GM23338 (cell line): ENCODE measurements around the gene CDH23. TPM values are rescaled to one million over a fixed set of nuclear protein-coding genes. Genes with fewer than 3 reads are reported as not detected.

Experiments used
- ATAC-seq: fragments of 200-7000 bp; cut with Tn5 transposase; 3 replicates; pipeline ENCODE4 v1.9.1; 2020
- DNase-seq: peaks from one replicate; pipeline ENCODE4 v3.0.0-alpha.2; 2015; ENCODE audit warnings: low spot score
- H2AFZ ChIP-seq: fragments of 200-600 bp; sonication (generic); 2 replicates; pipeline ENCODE4 v1.8.0; 2016; ENCODE audit warnings: antibody characterized with exemption, mild to moderate bottlenecking, moderate library complexity
- H3F3A ChIP-seq: fragments of 200-600 bp; sonication (generic); replicated peaks from 2 replicates; pipeline ENCODE4 v1.8.0; 2017; ENCODE audit warnings: antibody characterized with exemption, mixed run types, low read depth
- H3K27ac ChIP-seq: fragments of 200-600 bp; sonication (generic); 2 replicates; pipeline ENCODE4 v1.6.1; 2016; ENCODE audit warnings: low read depth
- H3K27me3 ChIP-seq: fragments of 200-600 bp; sonication (generic); 2 replicates; pipeline ENCODE4 v1.8.0; 2016; ENCODE audit warnings: mild to moderate bottlenecking, mixed run types, moderate library complexity; ENCODE audit not compliant: insufficient read depth
- H3K36me3 ChIP-seq: fragments of 200-600 bp; sonication (generic); 2 replicates; pipeline ENCODE4 v1.8.0; 2016; ENCODE audit warnings: mild to moderate bottlenecking; ENCODE audit not compliant: insufficient read depth
- H3K4me1 ChIP-seq: fragments of 200-600 bp; sonication (generic); 2 replicates; pipeline ENCODE4 v1.8.0; 2016; ENCODE audit warnings: mild to moderate bottlenecking, moderate library complexity; ENCODE audit not compliant: insufficient read depth
- H3K4me2 ChIP-seq: fragments of 200-600 bp; sonication (generic); 2 replicates; pipeline ENCODE4 v1.7.1; 2017; ENCODE audit warnings: mixed run types
- H3K4me3 ChIP-seq: fragments of 200-600 bp; sonication (generic); 2 replicates; pipeline ENCODE4 v1.6.1; 2016; ENCODE audit warnings: mixed run types
- H3K79me2 ChIP-seq: fragments of 200-600 bp; sonication (generic); replicated peaks from 2 replicates; pipeline ENCODE4 v1.8.0; 2017; ENCODE audit warnings: mild to moderate bottlenecking; ENCODE audit not compliant: insufficient read depth
- H3K9me2 ChIP-seq: fragments of 200-600 bp; sonication (generic); 2 replicates; pipeline ENCODE4 v1.8.0; 2017; ENCODE audit not compliant: insufficient read depth
- H4K20me1 ChIP-seq: fragments of 200-600 bp; sonication (generic); replicated peaks from 2 replicates; pipeline ENCODE4 v1.8.0; 2017; ENCODE audit warnings: mild to moderate bottlenecking; ENCODE audit not compliant: insufficient read depth
- H3K27ac Mint-ChIP-seq: 2 replicates; pipeline ENCODE4 v1.8.0; 2020; ENCODE audit warnings: inconsistent platforms, mild to moderate bottlenecking, moderate library complexity, mixed read lengths
- H3K27me3 Mint-ChIP-seq: 3 replicates; pipeline ENCODE4 v1.8.0; 2022; ENCODE audit warnings: low read depth, mild to moderate bottlenecking, moderate library complexity, mixed read lengths, inconsistent platforms; ENCODE audit not compliant: insufficient read depth, poor library complexity
- H3K36me3 Mint-ChIP-seq: 3 replicates; pipeline ENCODE4 v1.8.0; 2021; ENCODE audit warnings: low read depth, mild to moderate bottlenecking, inconsistent platforms, moderate library complexity, mixed read lengths
- H3K4me1 Mint-ChIP-seq: 3 replicates; pipeline ENCODE4 v1.8.0; 2020; ENCODE audit warnings: mild to moderate bottlenecking, inconsistent platforms, mixed read lengths
- H3K4me3 Mint-ChIP-seq: 3 replicates; pipeline ENCODE4 v1.8.0; 2021; ENCODE audit warnings: moderate library complexity, mild to moderate bottlenecking, inconsistent platforms, mixed read lengths
- H3K9me3 Mint-ChIP-seq: 3 replicates; pipeline ENCODE4 v1.8.0; 2020; ENCODE audit warnings: moderate library complexity, mild to moderate bottlenecking, inconsistent platforms, mixed read lengths
- CREB1 ChIP-seq: fragments of 250-450 bp; sonication (Bioruptor Pico); IDR thresholded peaks from 2 replicates; pipeline ENCODE4 v1.5.0; 2020; ENCODE audit warnings: low read depth, mild to moderate bottlenecking, moderate library complexity
- JUNB ChIP-seq: IDR thresholded peaks from one replicate; pipeline ENCODE4 v1.6.1; 2016; ENCODE audit warnings: antibody characterized with exemption; ENCODE audit not compliant: unreplicated experiment
- POLR2AphosphoS5 ChIP-seq: IDR thresholded peaks from 2 replicates; pipeline ENCODE4 v1.6.1; 2016; ENCODE audit warnings: antibody characterized with exemption, low read depth
- STAT1 ChIP-seq: IDR thresholded peaks from one replicate; pipeline ENCODE4 v1.6.1; 2016; ENCODE audit warnings: antibody characterized with exemption; ENCODE audit not compliant: unreplicated experiment
- polyA plus RNA-seq: library from polyadenylated mRNA; unstranded; fragments of >200 nt; fragmentation: Nextera tagmentation; extraction: Ambion mirVana; gene quantifications from 2 replicates; pipeline ENCODE4 v1.2.1, GENCODE V29; 2016
- total RNA-seq: library from RNA; depleted of rRNA; stranded (reverse); fragments of >200 nt; shearing (Covaris generic); gene quantifications from 2 replicates; pipeline ENCODE4 v1.2.3, GENCODE V29; 2014
- TF ChIP-seq, protein P1 (sequence below): IDR thresholded peaks from one replicate; pipeline ENCODE4 v1.6.1; 2018; ENCODE audit warnings: antibody characterized with exemption; ENCODE audit not compliant: unreplicated experiment
- TF ChIP-seq, protein P2 (sequence below): fragments of 250-450 bp; sonication (Bioruptor Pico); IDR thresholded peaks from 2 replicates; pipeline ENCODE4 v1.5.0; 2020; ENCODE audit warnings: mild to moderate bottlenecking, moderate library complexity

The CDH23 gene
- total and polyA plus RNA-seq, 2 experiments from 2014 or later = 0.95 to 4.3 TPM

DNA sequence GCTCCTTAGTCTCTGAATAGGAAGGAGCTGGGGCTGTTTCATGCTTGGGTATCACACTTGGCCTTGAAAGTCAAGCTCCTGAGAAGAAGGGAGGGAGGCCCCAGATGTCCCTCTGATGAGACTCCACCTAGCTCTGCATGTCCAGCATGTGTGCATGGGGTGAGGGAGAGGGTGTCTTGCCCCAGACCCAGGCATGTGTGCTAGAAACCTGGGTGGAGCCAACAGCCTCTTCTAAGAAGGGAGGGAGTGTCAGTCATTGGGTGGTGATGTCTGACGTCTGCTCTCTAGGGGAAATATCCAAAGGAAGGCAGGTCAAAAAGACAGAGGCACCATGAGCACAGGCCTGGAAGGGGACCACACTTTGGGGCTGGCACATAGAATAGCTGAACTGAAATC is 159.0 kb downstream of the CDH23 start (continued):
- TF ChIP-seq, protein P1, sequence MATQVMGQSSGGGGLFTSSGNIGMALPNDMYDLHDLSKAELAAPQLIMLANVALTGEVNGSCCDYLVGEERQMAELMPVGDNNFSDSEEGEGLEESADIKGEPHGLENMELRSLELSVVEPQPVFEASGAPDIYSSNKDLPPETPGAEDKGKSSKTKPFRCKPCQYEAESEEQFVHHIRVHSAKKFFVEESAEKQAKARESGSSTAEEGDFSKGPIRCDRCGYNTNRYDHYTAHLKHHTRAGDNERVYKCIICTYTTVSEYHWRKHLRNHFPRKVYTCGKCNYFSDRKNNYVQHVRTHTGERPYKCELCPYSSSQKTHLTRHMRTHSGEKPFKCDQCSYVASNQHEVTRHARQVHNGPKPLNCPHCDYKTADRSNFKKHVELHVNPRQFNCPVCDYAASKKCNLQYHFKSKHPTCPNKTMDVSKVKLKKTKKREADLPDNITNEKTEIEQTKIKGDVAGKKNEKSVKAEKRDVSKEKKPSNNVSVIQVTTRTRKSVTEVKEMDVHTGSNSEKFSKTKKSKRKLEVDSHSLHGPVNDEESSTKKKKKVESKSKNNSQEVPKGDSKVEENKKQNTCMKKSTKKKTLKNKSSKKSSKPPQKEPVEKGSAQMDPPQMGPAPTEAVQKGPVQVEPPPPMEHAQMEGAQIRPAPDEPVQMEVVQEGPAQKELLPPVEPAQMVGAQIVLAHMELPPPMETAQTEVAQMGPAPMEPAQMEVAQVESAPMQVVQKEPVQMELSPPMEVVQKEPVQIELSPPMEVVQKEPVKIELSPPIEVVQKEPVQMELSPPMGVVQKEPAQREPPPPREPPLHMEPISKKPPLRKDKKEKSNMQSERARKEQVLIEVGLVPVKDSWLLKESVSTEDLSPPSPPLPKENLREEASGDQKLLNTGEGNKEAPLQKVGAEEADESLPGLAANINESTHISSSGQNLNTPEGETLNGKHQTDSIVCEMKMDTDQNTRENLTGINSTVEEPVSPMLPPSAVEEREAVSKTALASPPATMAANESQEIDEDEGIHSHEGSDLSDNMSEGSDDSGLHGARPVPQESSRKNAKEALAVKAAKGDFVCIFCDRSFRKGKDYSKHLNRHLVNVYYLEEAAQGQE = no peak
- TF ChIP-seq CREB1 (CRISPR knock-in tag) = no peak
- TF ChIP-seq STAT1 = no peak
- TF ChIP-seq, protein P2, sequence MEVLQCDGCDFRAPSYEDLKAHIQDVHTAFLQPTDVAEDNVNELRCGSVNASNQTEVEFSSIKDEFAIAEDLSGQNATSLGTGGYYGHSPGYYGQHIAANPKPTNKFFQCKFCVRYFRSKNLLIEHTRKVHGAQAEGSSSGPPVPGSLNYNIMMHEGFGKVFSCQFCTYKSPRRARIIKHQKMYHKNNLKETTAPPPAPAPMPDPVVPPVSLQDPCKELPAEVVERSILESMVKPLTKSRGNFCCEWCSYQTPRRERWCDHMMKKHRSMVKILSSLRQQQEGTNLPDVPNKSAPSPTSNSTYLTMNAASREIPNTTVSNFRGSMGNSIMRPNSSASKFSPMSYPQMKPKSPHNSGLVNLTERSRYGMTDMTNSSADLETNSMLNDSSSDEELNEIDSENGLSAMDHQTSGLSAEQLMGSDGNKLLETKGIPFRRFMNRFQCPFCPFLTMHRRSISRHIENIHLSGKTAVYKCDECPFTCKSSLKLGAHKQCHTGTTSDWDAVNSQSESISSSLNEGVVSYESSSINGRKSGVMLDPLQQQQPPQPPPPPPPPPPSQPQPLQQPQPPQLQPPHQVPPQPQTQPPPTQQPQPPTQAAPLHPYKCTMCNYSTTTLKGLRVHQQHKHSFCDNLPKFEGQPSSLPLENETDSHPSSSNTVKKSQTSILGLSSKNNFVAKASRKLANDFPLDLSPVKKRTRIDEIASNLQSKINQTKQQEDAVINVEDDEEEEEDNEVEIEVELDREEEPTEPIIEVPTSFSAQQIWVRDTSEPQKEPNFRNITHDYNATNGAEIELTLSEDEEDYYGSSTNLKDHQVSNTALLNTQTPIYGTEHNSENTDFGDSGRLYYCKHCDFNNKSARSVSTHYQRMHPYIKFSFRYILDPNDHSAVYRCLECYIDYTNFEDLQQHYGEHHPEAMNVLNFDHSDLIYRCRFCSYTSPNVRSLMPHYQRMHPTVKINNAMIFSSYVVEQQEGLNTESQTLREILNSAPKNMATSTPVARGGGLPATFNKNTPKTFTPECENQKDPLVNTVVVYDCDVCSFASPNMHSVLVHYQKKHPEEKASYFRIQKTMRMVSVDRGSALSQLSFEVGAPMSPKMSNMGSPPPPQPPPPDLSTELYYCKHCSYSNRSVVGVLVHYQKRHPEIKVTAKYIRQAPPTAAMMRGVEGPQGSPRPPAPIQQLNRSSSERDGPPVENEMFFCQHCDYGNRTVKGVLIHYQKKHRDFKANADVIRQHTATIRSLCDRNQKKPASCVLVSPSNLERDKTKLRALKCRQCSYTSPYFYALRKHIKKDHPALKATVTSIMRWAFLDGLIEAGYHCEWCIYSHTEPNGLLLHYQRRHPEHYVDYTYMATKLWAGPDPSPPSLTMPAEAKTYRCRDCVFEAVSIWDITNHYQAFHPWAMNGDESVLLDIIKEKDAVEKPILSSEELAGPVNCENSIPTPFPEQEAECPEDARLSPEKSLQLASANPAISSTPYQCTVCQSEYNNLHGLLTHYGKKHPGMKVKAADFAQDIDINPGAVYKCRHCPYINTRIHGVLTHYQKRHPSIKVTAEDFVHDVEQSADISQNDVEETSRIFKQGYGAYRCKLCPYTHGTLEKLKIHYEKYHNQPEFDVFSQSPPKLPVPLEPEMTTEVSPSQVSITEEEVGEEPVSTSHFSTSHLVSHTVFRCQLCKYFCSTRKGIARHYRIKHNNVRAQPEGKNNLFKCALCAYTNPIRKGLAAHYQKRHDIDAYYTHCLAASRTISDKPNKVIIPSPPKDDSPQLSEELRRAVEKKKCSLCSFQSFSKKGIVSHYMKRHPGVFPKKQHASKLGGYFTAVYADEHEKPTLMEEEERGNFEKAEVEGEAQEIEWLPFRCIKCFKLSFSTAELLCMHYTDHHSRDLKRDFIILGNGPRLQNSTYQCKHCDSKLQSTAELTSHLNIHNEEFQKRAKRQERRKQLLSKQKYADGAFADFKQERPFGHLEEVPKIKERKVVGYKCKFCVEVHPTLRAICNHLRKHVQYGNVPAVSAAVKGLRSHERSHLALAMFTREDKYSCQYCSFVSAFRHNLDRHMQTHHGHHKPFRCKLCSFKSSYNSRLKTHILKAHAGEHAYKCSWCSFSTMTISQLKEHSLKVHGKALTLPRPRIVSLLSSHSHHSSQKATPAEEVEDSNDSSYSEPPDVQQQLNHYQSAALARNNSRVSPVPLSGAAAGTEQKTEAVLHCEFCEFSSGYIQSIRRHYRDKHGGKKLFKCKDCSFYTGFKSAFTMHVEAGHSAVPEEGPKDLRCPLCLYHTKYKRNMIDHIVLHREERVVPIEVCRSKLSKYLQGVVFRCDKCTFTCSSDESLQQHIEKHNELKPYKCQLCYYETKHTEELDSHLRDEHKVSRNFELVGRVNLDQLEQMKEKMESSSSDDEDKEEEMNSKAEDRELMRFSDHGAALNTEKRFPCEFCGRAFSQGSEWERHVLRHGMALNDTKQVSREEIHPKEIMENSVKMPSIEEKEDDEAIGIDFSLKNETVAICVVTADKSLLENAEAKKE (CRISPR knock-in tag) = no peak
- TF ChIP-seq POLR2AphosphoS5 = no peak

DNA sequence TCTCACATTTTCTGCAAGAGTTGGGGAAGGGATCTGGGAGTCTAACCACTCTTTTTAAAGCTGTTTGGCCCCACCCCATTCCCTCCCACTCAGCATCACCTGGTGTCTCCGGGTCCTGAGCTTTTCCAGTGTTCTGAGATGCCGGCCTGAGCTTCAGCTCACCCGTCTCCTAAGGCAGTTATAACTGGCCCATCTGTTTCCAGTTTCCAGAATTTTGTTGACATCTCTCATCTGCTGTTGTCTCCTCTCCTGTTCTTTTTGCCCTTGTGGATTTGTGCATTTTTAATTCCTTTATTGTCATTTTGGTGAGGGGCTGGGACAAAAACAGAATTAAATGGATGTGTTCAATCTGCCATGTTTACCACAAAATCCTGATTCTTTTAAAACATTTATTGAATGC is 162.3 kb downstream of the CDH23 start:
- H3F3A ChIP-seq = no peaks in the 10 kb centered on the region
- H3K36me3 ChIP-seq = no peaks in the 10 kb centered on the region
- peaks cover 13% of the 10 kb centered on the region for H3K27me3 Mint-ChIP-seq
- no peak overlapping the region for H3K4me2 ChIP-seq
- H3K27me3 ChIP-seq = no peaks in the 10 kb centered on the region
- H3K4me1 ChIP-seq = peaks cover 8% of the 10 kb centered on the region
- no peak overlapping the region for H3K27ac ChIP-seq
- no peaks in the 10 kb centered on the region for H3K79me2 ChIP-seq
- DNase-seq (no peak), ATAC-seq (no peak)
- H2AFZ ChIP-seq = no peak overlapping the region
- no peak overlapping the region for H3K27ac Mint-ChIP-seq
- peaks cover 31% of the 10 kb centered on the region for H3K4me1 Mint-ChIP-seq
- H3K4me3 Mint-ChIP-seq = no peak overlapping the region
- H3K36me3 Mint-ChIP-seq = no peaks in the 10 kb centered on the region
- H3K4me3 ChIP-seq = no peak overlapping the region
- no peaks in the 10 kb centered on the region for H3K9me3 Mint-ChIP-seq
- no peaks in the 10 kb centered on the region for H4K20me1 ChIP-seq
- H3K9me2 ChIP-seq = no peaks in the 10 kb centered on the region
- TF ChIP-seq POLR2AphosphoS5 (no peak), JUNB (no peak)
- TF ChIP-seq, protein P2 (CRISPR knock-in tag) = no peak
